Measurements from ENCODE around the gene FREM1.

FREM1 gene

GRCh38 chr9:14715102-14715501 is 195.1 kb downstream of the FREM1 start:
- Histone ChIP-seq H4K20me1 (no peaks in the 10 kb centered on the region), H3K4me2 (no peak overlapping the region), H3K9me3 (replicated peaks in 1 of 11) (peaks cover 0 to 4% (median 2%) of the 10 kb centered on the region in 11 experiments; a peak in 9 of 22 replicates), H3K9ac (no peak overlapping the region), H3K4me3 (no peak overlapping the region), H3K4me1 (peaks cover 0 to 6% (median 2%) of the 10 kb centered on the region in 10 experiments; a peak in 6 of 20 replicates), H3K27ac (no peak overlapping the region), H3K27me3 (peaks cover 0 to 23% (median 0%) of the 10 kb centered on the region in 11 experiments; a peak in 3 of 22 replicates), H3K36me3 (no peaks in the 10 kb centered on the region)
- no peak for TF ChIP-seq Cebpa-rat (IDR thresholded peaks at IDR 0.05)

GRCh38 chr9:14713187-14713767 is 197.0 kb downstream of the FREM1 start:
- no peak overlapping the region for H3K9ac ChIP-seq
- no peaks in the 10 kb centered on the region for H3K36me3 ChIP-seq
- H4K20me1 ChIP-seq = no peaks in the 10 kb centered on the region
- no peak overlapping the region for H3K27ac ChIP-seq
- no peak for TF ChIP-seq Cebpa-rat (IDR thresholded peaks at IDR 0.05)
- H3K9me3 ChIP-seq (replicated peaks in 1 of 11) = peaks cover 0 to 21% (median 10%) of the 10 kb centered on the region in 11 experiments; a peak in 15 of 22 replicates
- H3K27me3 ChIP-seq = peaks cover 0 to 34% (median 0%) of the 10 kb centered on the region in 11 experiments; a peak in 5 of 22 replicates
- H3K4me1 ChIP-seq = peaks cover 0 to 6% (median 2%) of the 10 kb centered on the region in 10 experiments; a peak in 6 of 20 replicates
- no peak overlapping the region for H3K4me3 ChIP-seq
- peak overlapping the region in 2 of 11 experiments; percentile 12; a peak in 3 of 22 replicates for H3K4me2 ChIP-seq

GRCh38 chr9:14710804-14711203 is 199.4 kb downstream of the FREM1 start:
- H3K9me3 ChIP-seq (replicated peaks in 1 of 11) = peaks cover 19 to 41% (median 26%) of the 10 kb centered on the region in 11 experiments; a peak in 21 of 22 replicates
- H3K4me2 ChIP-seq = no peak overlapping the region
- no peak overlapping the region for H3K27ac ChIP-seq
- H3K4me1 ChIP-seq = peaks cover 0 to 10% (median 2%) of the 10 kb centered on the region in 10 experiments; a peak in 6 of 20 replicates
- H4K20me1 ChIP-seq = no peaks in the 10 kb centered on the region
- no peaks in the 10 kb centered on the region for H3K36me3 ChIP-seq
- no peak overlapping the region for H3K4me3 ChIP-seq
- H3K27me3 ChIP-seq = peaks cover 0 to 50% (median 0%) of the 10 kb centered on the region in 11 experiments; a peak in 6 of 22 replicates
- TF ChIP-seq Cebpa-rat (IDR thresholded peaks at IDR 0.05) = no peak
- no peak overlapping the region for H3K9ac ChIP-seq

GRCh38 chr9:14706530-14707140 is 203.6 kb downstream of the FREM1 start:
- Histone ChIP-seq H3K9ac (no peak overlapping the region), H3K4me1 (peaks cover 0 to 5% (median 0%) of the 10 kb centered on the region in 10 experiments; a peak in 2 of 20 replicates), H4K20me1 (no peaks in the 10 kb centered on the region), H3K9me3 (replicated peaks in 1 of 11) (peaks cover 42 to 67% (median 48%) of the 10 kb centered on the region in 11 experiments), H3K4me3 (no peak overlapping the region), H3K36me3 (no peaks in the 10 kb centered on the region), H3K4me2 (peak overlapping the region in 2 of 11 experiments; percentile 12 to 41; a peak in 3 of 22 replicates), H3K27ac (no peak overlapping the region), H3K27me3 (peaks cover 0 to 79% (median 0%) of the 10 kb centered on the region in 11 experiments; a peak in 6 of 22 replicates)
- TF ChIP-seq Cebpa-rat (IDR thresholded peaks at IDR 0.05) = no peak

DNA sequence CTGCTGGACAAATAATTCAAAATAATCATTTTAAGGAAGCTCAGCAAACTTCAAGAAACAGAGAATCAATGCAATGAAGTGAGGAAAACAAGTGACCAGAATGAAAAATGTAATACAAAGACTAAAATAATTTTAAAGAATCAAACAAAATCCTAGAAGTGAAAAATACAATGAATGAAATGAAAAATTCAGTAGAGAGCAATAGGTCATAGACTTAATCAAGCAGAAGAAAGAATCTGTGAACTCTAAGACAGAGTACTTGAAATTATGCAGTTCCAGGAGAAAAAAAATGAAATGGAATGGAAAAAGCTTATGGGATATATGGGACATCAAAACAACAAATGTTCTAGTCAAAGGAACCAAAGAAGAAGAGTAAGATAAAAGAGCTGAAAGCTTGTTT is 205.1 kb downstream of the FREM1 start:
- Histone ChIP-seq H3K9ac (no peak overlapping the region), H3K36me3 (no peaks in the 10 kb centered on the region), H4K20me1 (no peaks in the 10 kb centered on the region), H3K27ac (no peak overlapping the region), H3K9me3 (replicated peaks in 1 of 11) (peaks cover 39 to 63% (median 47%) of the 10 kb centered on the region in 11 experiments), H3K4me1 (0 out of 20 replicates have a peak, but pooled peaks cover 0 to 5% (median 0%) of the 10 kb centered on the region in 10 experiments), H3K4me3 (no peak overlapping the region), H3K27me3 (peaks cover 0 to 80% (median 0%) of the 10 kb centered on the region in 11 experiments; a peak in 6 of 22 replicates), H3K4me2 (no peak overlapping the region)
- TF ChIP-seq Cebpa-rat (IDR thresholded peaks at IDR 0.05) = no peak

GRCh38 chr9:14704281-14704680 is 205.9 kb downstream of the FREM1 start:
- H3K36me3 ChIP-seq = no peaks in the 10 kb centered on the region
- 0 out of 20 replicates have a peak, but pooled peaks cover 0 to 5% (median 0%) of the 10 kb centered on the region in 10 experiments for H3K4me1 ChIP-seq
- no peak overlapping the region for H3K9ac ChIP-seq
- H3K9me3 ChIP-seq (replicated peaks in 1 of 11) = peaks cover 38 to 55% (median 47%) of the 10 kb centered on the region in 11 experiments
- TF ChIP-seq Cebpa-rat (IDR thresholded peaks at IDR 0.05) = no peak
- H3K4me3 ChIP-seq = no peak overlapping the region
- no peak overlapping the region for H3K27ac ChIP-seq
- peaks cover 0 to 84% (median 0%) of the 10 kb centered on the region in 11 experiments; a peak in 6 of 22 replicates for H3K27me3 ChIP-seq
- no peak overlapping the region for H3K4me2 ChIP-seq
- H4K20me1 ChIP-seq = no peaks in the 10 kb centered on the region

DNA sequence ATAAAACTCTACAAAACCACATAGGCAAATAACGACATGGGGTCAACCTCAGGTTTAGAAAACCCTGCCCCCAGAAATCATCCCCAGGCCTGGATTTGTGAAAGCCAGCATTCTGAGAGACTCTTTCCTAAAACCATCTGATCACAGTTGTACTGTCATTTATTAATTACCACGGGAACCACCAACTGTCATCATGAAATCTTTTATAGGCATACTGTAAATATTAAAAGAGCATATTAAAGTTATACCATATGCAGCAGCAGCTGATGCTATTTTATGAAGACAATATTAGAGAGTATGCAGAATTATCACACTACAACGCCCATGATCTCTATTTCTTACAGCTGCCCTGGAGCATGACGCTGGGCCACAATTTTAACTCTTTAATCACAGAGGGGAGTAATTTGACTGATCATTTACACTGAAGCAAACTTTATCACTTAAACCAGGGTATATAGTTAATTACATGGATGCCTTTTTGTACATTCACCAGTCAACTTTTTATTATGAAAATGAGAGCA is 208.0 kb downstream of the FREM1 start:
- no peak overlapping the region for H3K9ac ChIP-seq
- no peak overlapping the region for H3K4me2 ChIP-seq
- 0 out of 20 replicates have a peak, but pooled peaks cover 0 to 5% (median 0%) of the 10 kb centered on the region in 10 experiments for H3K4me1 ChIP-seq
- H4K20me1 ChIP-seq = no peaks in the 10 kb centered on the region
- no peak for TF ChIP-seq Cebpa-rat (IDR thresholded peaks at IDR 0.05)
- no peak overlapping the region for H3K27ac ChIP-seq
- peaks cover 30 to 38% (median 34%) of the 10 kb centered on the region in 11 experiments for H3K9me3 ChIP-seq (replicated peaks in 1 of 11)
- peaks cover 0 to 75% (median 0%) of the 10 kb centered on the region in 11 experiments; a peak in 6 of 22 replicates for H3K27me3 ChIP-seq
- H3K4me3 ChIP-seq = no peak overlapping the region
- no peaks in the 10 kb centered on the region for H3K36me3 ChIP-seq

GRCh38 chr9:14693251-14693861 is 216.9 kb downstream of the FREM1 start, which contains the start of gene ZDHHC21:
TSS of gene ZDHHC21 (minus strand) at chr9:14693432. CDS start at chr9:14674340, 19,092 bp downstream.
- Histone ChIP-seq H3K36me3 (peaks cover 8 to 20% (median 17%) of the 10 kb centered on the region in 11 experiments; a peak in 17 of 22 replicates), H3K27me3 (peaks cover 0 to 13% (median 0%) of the 10 kb centered on the region in 11 experiments; a peak in 3 of 22 replicates), H3K4me2 (peak within 1 kb of the TSS; percentile 80 to 98 (median 90)), H3K4me3 (peak within 1 kb of the TSS; percentile 70 to 86 (median 76)), H3K9me3 (replicated peaks in 1 of 11) (no peaks in the 10 kb centered on the region), H4K20me1 (peaks cover 0 to 7% (median 0%) of the 10 kb centered on the region in 11 experiments; a peak in 3 of 22 replicates), H3K9ac (peak within 1 kb of the TSS; percentile 74 to 86 (median 81)), H3K4me1 (peaks cover 7 to 24% (median 19%) of the 10 kb centered on the region in 10 experiments; a peak in 19 of 20 replicates), H3K27ac (peak within 1 kb of the TSS; percentile 41 to 81 (median 75); a peak in 21 of 22 replicates)
- no peak for TF ChIP-seq Cebpa-rat (IDR thresholded peaks at IDR 0.05)

Data from BLaER1 treated with 17β-estradiol and CSF1 and Interleukin-3, amounts not matched to agents 10 nM and 100 nM (cell line).